ENCODE measurements around the gene DNAJB12. TPM values are rescaled to one million over a fixed set of nuclear protein-coding genes. Genes with fewer than 3 reads are reported as not detected.
A peak's percentile ranks its signal among the peaks of the same experiment; 100 is the strongest.

Gene DNAJB12
- total RNA-seq, 1 experiment from 2014 or later: 27.6 TPM

DNA sequence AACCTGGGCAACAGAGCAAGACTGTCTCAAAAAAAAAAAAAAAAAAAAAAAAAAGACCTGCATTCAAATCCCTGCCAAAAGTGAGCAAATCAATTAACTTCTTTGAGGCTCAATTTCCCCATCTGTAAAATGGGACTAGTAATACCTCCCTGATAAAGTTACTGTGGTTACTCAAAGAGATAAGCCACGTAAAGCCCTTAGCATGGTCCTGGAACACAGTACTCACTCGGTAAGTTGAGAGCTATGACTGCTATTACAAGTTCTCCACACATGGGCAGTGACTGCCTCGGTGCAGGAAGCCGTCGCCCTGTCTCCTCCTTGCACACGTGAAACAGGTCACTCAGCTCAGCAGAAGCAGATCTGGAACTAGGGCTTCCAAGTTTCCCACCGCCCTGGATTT is 43.1 kb downstream of the DNAJB12 start:
- no peak overlapping the region for H3K27ac ChIP-seq (ENCODE audit: insufficient read length, low read depth, low read length)
- no peak overlapping the region for H2BK5ac ChIP-seq (ENCODE audit: insufficient read length, low read length)
- H3K4me3 Mint-ChIP-seq: no peak overlapping the region
- H3T11ph ChIP-seq (ENCODE audit: low read length): no peak overlapping the region
- peaks cover 9% of the 10 kb centered on the region; the same call in 1 of the 2 replicates for H3K4me1 ChIP-seq (ENCODE audit: insufficient read depth, low read length)
- H3K9ac ChIP-seq (ENCODE audit: extremely low read depth, insufficient read length, low read length): no peak overlapping the region
- H3K4ac ChIP-seq (ENCODE audit: low read depth, low read length): no peak overlapping the region
- no peak for DNase-seq
- no peak overlapping the region for H2AK5ac ChIP-seq (ENCODE audit: insufficient read length, low read length)
- H3K36me3 Mint-ChIP-seq (ENCODE audit: insufficient read depth in 1 of 3, low read depth in 3 of 3): no peaks in the 10 kb centered on the region; a peak in 1 of 7 replicates
- no peaks in the 10 kb centered on the region for H3K23me2 ChIP-seq (ENCODE audit: insufficient read length, low read depth, low read length, poor library complexity, severe bottlenecking)
- no peak overlapping the region for H3K56ac ChIP-seq (ENCODE audit: insufficient read length, low read depth, low read length)
- peak overlapping the region in 1 of 3 experiments; percentile 67; a peak in 1 of 7 replicates for H3K27ac Mint-ChIP-seq
- H3K18ac ChIP-seq (ENCODE audit: insufficient read length, low read depth, low read length): no peak overlapping the region
- H3K27me3 ChIP-seq (ENCODE audit: insufficient read depth, low read length): no peaks in the 10 kb centered on the region
- no peaks in the 10 kb centered on the region for H3K9me3 ChIP-seq (ENCODE audit: control insufficient read depth, low read depth, low read length)
- no peak overlapping the region for H2BK120ac ChIP-seq (ENCODE audit: low read depth, low read length, poor library complexity, severe bottlenecking)
- no peak overlapping the region for H4K5ac ChIP-seq (ENCODE audit: insufficient read length, low read depth, low read length)
- no CpG with 5 or more reads among the region's 7 CpGs for WGBS (ENCODE audit: extremely low coverage, insufficient read length, low lambda C conversion rate)
- no peak overlapping the region for H3K4me2 ChIP-seq (ENCODE audit: insufficient read depth, insufficient read length, low read length)
- H2BK15ac ChIP-seq (ENCODE audit: low read depth, low read length): no peak overlapping the region
- H4K8ac ChIP-seq (replicated peaks; ENCODE audit: insufficient read length, low read depth, low read length): no peak overlapping the region
- H3K9me3 Mint-ChIP-seq: no peaks in the 10 kb centered on the region; a peak in 1 of 5 replicates
- no peak overlapping the region for H3K23ac ChIP-seq (ENCODE audit: insufficient read length, low read depth, low read length)
- peaks cover 4% of the 10 kb centered on the region for H3K27me3 Mint-ChIP-seq (ENCODE audit: low read depth)
- H3K4me1 Mint-ChIP-seq: peaks cover 28 to 32% of the 10 kb centered on the region in 2 experiments
- H4K91ac ChIP-seq (ENCODE audit: insufficient read length, low read depth, low read length): no peak overlapping the region
- no peaks in the 10 kb centered on the region for H4K20me1 ChIP-seq (ENCODE audit: control insufficient read depth, insufficient read depth, insufficient read length)
- no peaks in the 10 kb centered on the region for H3K79me2 ChIP-seq (ENCODE audit: insufficient read depth, low read length)
- H3K79me1 ChIP-seq (ENCODE audit: insufficient read depth, low read depth, low read length, poor library complexity, severe bottlenecking): no peaks in the 10 kb centered on the region
- H2BK20ac ChIP-seq (ENCODE audit: low read depth, low read length, poor library complexity, severe bottlenecking): no peak overlapping the region
- H3K14ac ChIP-seq (ENCODE audit: insufficient read depth, low read length): no peak overlapping the region
- H2BK12ac ChIP-seq (ENCODE audit: insufficient read length, low read depth, low read length): no peak overlapping the region
- no peak overlapping the region for H2AFZ ChIP-seq (ENCODE audit: low read length)
- TF ChIP-seq, protein P1, sequence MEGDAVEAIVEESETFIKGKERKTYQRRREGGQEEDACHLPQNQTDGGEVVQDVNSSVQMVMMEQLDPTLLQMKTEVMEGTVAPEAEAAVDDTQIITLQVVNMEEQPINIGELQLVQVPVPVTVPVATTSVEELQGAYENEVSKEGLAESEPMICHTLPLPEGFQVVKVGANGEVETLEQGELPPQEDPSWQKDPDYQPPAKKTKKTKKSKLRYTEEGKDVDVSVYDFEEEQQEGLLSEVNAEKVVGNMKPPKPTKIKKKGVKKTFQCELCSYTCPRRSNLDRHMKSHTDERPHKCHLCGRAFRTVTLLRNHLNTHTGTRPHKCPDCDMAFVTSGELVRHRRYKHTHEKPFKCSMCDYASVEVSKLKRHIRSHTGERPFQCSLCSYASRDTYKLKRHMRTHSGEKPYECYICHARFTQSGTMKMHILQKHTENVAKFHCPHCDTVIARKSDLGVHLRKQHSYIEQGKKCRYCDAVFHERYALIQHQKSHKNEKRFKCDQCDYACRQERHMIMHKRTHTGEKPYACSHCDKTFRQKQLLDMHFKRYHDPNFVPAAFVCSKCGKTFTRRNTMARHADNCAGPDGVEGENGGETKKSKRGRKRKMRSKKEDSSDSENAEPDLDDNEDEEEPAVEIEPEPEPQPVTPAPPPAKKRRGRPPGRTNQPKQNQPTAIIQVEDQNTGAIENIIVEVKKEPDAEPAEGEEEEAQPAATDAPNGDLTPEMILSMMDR (conservative IDR thresholded peaks at IDR 0.05): no peak
